ENCODE results near the gene NPTX1. TPM values are rescaled to one million over a fixed set of nuclear protein-coding genes. Genes with fewer than 3 reads are reported as not detected.

The NPTX1 gene
- polyA plus RNA-seq, 4 donors, result 0.44 to 1.3 (median 0.89) TPM

DNA sequence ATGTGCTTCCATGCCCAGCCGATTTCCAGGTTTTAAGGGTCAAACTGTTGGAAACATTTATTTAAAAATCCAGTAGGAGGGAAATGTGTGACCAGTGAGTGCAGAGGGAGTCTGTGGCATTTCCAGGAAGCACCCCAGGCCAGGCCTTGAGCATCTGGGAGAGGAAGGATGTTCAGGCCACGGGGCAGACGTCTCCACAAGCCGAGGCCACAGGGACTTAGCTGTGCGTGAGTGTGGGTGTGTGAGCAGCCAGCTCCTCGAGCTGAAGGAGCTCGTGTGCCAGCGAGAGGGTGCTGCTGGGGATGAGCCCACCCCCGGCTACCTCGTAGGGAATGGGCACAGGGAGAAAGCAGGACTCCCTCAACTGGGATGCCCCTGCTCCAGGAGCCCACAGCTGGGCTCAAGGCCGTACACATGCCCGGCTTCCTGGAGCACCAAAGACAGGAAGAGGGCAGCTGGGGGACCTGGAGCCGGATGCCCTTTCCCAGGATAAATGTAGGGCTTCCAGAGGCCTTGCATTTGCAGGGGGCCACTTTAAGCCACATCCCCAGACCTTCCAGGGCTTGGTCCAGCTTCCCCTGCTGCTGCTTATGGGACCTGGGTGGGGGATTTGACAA, 12.5 kb downstream of the NPTX1 start:
- DNase-seq (ENCODE audit: low read depth in 4 of 4, low spot score in 3 of 4), result no peak

DNA sequence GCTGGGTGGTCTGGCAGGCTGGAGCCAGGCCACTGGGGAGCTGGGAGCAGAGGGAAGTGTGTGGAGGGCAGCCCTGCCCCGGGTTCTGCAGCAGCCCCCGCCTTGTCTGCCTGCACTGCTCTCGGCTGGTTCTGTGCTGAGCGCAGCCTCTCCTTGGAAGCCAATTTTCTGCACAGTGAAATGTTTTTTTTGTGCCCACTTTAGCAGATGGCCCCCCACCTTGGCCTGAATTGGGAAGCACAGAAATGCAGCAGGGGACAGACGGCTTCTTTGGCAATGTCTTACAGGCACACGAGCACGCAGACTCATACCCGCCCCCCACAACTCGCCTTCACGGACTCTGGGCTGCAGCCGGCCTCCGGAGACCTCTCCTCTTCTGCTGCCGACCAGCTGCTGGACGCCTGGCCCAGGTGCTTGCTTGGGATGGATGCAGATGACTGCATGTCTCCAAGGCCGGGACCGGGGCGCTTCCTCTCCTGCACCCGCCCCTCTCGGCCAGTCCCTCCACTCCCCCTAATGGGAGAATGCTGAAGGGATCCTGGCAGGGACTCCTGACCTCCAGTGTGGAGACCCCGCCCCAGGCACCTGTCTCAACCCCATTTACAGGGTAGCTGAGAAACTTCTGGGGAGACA, 14.8 kb downstream of the NPTX1 start:
- DNase-seq (ENCODE audit: low read depth in 4 of 4, low spot score in 3 of 4), result no peak

DNA sequence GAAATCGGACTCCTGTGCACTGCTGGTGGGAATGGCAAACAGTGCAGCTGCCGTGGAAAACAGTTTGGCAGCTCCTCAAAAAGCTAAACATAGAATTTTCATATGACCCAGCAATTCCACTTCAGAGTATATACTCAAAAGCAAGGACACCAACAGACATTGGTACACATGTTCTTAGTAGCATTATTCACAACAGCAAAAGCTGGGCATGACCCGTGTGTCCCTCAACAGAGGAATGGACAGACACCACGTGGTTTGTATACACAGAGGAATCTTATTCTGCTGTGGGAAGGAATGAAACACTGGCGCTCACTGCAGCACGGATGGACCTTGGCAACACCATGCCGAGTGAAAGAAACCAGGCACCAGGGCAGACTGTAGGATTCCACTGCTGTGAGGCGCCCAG, 16.0 kb downstream of the NPTX1 start:
- DNase-seq (ENCODE audit: low read depth in 4 of 4, low spot score in 3 of 4), result no peak

- DNase-seq (ENCODE audit: low read depth in 4 of 4, low spot score in 3 of 4), result no peak
Observed at GRCh38 chr17:80459234-80459633, 17.2 kb downstream of the NPTX1 start.

GRCh38 chr17:80458016-80458415, 18.4 kb downstream of the NPTX1 start:
- DNase-seq (ENCODE audit: low read depth in 4 of 4, low spot score in 3 of 4), result no peak

DNA sequence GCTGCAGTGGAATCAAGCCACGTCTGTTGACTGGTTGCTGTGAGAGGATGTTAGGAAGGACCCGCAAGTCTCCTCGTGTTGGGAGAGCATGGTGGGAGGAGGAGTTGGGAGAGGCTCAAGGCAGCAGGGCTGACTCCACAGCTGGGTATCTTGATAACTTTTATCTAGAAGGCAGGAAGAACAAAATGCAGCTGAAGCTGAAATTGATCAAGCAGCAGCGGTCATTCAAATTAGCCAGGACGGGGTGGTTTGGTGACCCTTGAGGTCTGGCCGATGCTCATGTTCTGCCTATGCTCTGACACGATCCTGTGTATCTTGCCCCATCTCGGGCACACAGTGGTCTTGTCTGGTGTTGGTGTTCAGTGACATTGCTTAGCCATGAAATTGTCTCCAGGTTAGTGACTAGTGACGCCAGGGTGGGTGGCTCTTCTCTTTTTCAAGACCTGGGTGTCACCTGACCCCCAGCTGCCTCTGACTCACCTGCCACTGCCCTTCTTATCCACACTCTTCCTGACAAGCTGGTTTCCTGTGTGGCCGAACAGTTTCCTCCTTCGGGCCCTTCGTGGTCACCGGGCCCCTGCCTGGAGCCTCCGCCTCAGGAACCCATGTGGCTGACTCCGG, 19.1 kb downstream of the NPTX1 start:
- DNase-seq (ENCODE audit: low read depth in 4 of 4, low spot score in 3 of 4), result no peak

DNA sequence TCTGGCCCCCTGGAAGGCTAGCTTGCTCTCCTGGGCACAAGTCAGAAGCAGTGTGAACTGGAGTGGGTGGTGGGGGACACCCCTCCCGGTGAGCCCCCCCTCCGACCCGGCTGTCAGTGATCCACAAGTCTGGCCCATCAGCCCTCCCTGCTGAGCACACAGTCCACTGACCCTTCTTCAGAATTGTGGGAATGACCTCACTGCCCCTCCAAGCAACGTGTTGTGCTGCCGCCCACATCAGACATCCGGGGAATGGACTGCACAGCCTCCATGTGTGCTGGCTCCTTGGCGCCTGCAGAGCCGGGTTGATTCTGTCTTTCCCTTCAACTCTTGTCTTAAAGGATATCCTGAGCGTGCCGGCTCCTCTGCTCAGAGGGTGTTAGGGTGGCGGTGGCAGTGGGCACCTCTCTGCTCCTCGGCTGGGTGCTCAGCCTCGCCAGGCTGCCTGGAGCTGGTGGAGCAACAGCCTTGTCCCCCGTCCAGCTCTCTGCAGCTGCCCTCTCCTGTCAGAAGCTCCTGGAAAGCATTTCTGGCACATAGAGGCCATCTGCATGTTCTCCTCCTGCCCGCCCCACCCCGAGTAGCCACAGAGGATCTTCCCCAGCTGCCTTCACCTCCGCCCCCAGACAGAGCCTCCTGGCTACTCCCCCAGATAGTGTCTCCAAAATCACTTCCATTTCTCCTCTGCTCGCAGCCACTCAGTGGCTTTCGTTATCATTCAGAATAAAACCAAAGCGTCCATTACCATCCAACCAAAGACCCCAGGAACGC, 19.8 kb downstream of the NPTX1 start:
- no peak for DNase-seq (ENCODE audit: low read depth in 4 of 4, low spot score in 3 of 4)

DNA sequence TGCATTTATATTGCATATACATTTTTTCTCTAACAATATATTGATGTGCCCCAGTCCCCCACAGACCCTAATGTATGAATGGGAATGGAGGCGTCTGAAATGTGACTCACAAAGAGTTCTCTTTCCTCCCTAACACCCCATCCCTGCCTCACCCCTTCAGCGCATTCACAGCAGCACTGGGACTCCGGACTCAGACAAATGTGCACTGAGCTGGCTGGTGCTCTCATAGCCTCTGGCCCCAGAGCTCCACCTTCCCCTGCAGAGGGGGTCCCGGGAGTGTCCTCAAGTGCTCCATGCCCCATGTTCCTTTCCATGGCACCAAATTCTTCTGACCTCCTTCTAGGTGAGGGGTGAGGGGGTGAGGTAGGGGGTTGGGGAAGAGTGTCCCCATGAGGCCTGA, 20.6 kb downstream of the NPTX1 start:
- no peak for DNase-seq (ENCODE audit: low read depth in 4 of 4, low spot score in 3 of 4)

DNA sequence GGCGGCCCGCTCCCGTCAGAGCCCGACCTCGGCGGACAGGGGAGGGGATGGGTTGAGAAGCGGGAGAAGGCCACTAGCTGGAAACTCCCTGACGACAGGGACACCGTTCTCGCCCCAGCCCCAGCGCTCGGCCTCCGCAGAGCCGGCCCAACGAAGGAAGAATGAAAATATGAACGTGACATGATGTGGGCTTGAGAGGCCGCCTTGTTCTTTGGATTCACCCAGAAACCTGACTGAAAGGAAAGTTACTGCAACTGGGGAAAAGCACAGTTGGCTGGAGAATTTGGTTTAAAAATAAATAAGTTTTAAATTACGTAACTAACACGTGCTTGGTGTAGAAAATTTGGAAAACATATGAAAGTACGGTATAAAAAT, 21.1 kb downstream of the NPTX1 start:
- peak in 1 of 4 donors; percentile 31 for DNase-seq (ENCODE audit: low read depth in 4 of 4, low spot score in 3 of 4)

- peak; percentile 88 to 94 (median 90) for DNase-seq (ENCODE audit: low read depth in 4 of 4, low spot score in 3 of 4)
Observed at GRCh38 chr17:80454557-80455335, 21.7 kb downstream of the NPTX1 start.

DNA sequence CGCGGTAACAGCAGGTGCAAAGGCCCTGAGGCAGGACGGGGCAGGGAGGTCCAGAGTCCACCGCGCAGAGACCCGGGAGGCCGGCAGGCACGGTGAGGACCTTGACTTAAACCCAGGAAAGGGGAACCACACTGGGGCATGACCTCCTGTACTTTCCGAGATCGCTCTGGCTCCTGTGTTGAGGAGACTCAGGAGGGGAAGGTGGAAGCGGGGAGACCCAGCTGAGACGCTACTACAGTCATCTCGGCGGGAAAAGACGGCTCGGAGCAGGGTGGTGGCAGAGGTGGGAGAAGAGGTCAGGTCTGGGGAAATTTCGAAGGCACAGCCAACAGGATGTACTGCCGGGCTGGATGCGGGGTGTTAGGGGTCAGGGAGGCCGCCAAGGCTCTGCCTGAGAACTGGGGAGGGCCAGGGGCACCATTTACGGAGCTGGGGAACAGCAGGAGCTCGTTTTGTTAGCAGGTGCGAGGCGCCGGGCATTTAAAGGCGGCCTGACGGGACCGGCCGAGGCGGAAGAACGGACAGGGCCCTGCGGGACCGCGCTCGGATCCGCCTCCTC, 22.3 kb downstream of the NPTX1 start:
- DNase-seq (ENCODE audit: low read depth in 4 of 4, low spot score in 3 of 4), result no peak

DNA sequence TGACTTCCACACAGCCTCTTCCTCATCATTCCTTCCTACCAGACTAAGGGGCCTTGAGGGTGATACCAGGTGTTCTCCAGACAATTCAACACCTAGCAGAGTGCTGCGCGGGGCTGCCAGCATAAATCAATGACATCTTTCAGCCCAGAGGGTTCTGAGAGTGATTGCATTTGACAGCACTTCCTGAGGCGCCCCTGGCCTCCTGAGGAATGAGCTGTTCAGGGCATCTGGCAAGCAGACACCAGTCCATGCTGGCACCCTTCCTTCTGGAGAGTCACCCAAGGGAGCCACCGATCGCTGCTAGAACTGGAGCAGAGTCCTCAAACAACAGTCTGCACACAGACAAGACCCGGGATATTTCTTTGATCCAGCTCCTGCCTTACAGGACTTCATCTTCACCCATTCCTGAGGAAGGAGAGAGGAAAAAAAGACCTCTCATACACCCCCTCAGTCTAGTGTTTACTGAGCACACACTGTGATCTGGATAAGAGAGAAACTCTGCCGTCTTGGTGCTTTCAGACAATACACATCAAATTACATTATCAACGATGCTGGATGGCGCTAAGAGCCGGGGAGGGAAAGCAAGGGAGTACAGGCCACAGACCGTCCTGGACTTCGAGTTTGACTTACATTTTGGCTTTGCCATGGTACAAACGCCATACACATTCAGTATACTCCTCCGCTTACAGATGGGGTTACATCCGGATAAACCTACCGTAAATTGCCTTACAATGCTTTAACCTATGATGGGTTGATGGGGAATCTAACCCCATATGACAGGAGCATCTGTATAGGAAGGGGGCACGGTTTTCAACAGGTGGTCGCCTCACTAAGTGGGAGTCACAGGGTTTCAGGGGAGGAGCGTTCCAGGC, 23.0 kb downstream of the NPTX1 start:
- DNase-seq (ENCODE audit: low read depth in 4 of 4, low spot score in 3 of 4), result no peak

GRCh38 chr17:80452173-80452915, 24.1 kb downstream of the NPTX1 start:
- no peak for DNase-seq (ENCODE audit: low read depth in 4 of 4, low spot score in 3 of 4)

- no peak for DNase-seq (ENCODE audit: low read depth in 4 of 4, low spot score in 3 of 4)
Observed at GRCh38 chr17:80451104-80451775, 25.2 kb downstream of the NPTX1 start.

DNA sequence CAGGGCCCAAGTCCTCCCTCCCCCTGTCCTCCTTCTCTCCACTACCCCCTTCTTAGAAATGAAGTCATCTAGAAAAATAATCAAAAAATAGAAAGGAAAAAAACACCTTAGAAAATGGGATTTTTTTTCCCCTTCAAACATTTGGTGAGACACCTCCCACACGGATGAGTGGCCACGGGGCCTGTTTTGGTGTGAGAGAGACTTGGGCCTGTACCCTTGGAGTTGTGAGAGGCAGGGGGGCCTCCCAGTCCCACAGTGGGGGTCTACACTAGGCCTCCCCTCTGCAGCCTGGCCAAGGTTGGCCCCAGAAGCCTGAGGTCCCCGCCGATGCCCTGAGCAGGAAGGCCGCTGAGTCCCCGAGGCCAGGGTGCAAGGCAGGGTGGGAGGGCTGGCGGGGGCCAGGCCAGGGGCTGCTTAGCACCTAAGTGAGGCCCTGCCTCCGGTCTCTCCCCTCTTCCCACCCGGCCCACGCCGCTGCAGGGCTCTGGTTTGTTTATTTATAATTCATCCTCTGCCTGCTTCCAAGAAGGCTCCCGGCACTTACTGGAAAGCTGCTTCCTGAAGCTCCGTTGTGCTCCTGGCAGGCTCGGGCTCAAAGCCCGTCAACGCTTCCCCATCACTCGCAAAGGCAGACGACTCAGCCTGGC, 26.4 kb downstream of the NPTX1 start:
- no peak for DNase-seq (ENCODE audit: low read depth in 4 of 4, low spot score in 3 of 4)

DNA sequence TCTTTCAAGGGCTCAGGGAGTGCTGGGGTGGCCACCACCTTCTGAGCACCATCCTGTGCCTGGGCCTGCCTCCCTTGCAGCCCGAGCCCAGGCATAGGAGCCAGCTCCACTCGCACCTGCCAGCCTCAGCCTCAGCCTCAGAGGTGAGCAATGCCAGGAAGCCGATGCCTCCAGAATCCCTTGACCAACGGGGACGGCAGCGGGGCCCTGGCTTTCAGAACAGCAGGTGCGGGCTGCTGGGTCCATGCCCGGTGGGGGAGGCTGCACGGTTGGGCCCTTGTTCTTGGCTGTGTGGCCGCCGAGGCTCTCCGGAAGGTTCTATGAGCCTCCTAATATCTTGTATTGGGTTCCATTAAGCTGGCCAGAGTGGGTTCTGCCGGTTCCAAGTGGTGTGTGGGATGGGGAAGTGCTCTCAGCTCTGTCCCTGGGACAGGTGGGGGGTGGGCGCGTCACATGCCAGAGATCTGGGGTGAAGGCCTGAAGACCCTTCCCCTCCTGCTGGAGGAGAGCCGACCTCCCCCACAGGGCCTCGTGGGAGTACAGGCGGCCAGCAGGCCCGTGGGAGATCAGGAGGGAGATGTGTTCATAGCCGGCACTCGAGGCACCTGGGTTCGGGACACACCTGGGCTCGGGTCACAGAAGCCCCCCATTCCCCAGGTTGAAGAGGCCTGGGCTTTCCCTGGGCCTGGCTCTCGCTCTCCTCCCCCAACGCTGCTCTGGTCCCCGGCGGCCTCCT, 27.0 kb downstream of the NPTX1 start:
- no peak for DNase-seq (ENCODE audit: low read depth in 4 of 4, low spot score in 3 of 4)

DNA sequence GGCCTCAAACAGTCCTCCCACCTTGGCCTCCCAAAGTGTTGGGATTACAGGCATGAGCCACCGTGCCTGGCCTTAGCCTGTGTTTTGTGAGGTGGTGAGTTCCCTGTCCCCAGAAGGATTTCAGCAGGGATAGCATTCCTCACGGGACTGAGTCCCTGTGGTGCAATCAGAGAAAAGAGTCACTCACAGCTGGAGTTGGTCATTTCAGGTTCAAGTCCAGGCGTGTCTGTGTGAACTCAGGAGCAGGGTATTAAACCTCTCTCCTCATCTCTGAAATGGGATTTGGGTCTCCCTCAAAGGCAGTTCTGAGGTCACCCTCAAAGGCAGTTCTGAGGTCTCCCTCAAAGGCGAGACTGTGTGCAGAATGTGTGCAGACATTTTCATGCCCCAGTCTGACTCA, 28.6 kb downstream of the NPTX1 start:
- no peak for DNase-seq (ENCODE audit: low read depth in 4 of 4, low spot score in 3 of 4)
